ENCODE data around the gene SLIT1.

Gene SLIT1

DNA sequence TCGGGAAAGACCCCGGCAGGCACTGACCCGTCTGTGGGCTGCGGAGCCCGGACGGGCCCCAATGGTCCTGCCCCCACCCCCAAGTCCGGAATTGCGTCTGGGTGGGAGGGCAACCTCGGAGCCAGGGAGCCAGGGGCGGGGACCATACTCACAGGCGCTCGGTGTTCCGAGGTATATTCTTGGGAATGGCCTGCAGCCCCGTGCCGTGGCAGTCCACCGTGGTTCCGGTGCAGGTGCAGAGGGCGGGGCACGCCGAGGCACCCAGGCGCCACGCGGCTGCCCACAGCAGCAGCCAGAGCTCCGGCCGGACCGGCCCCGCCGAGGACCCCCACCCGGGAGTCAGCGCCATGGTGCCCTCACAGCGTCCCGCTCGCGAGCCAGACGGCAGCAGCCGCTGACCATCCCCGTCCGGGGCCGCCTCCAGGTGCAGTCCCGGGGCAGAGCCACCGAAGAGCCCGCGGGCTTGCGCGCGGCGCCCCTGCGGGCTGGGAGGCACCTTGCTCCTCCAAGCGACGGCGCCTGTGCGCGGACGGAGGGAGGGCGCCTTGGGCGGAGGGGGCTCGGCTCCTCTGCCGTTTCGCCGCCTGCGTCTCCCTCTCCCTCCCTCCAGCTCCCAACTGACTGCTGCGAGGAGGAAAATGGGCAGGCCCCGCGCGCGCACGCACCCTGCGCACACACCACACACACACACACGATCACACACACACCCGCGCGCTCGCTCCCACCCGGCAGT is at the start of gene SLIT1:
SLIT1 (minus strand) TSS at position 634 of the 733 bp plus-strand sequence; CDS start at position 349, 285 bp downstream.
- DNase-seq: no peak

DNA sequence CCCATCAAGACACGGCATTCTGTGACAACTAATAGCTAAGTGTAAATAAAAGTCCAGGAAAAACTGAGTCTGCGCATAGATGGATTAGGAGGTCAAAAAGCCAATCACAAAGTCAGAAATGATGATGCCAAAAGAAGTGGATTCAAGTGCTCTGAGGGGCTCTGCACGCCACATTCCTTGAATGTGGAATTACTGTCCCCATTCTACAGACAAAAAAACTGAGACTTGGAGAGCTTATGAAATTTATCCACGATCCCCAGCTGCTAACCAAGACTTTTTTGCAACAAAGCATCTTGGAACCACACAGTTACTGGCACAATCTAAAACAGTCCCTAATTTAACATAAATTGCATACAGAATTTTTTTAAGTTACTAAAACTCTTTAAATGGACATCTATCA is 49.6 kb upstream of the SLIT1 start:
- no peak for DNase-seq

DNA sequence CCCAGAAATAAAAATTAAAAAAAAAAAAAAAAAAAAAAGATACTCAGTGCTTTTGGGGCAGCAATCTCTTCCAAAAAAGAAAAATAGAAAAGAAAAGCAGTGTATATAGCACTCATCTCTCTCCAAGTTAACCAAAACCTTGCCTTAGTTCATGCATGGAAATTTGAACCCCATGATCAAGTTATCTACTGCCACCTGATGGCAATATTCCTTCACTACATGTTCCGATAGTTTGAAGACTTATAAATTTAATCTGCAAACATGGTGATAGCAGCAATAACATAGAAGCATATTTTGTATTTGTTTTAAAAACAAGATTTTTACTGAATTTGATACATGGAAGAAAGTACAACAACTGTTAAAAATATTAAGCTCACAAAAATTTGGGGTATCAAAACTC is 48.6 kb upstream of the SLIT1 start:
- DNase-seq: peak; percentile 63

DNA sequence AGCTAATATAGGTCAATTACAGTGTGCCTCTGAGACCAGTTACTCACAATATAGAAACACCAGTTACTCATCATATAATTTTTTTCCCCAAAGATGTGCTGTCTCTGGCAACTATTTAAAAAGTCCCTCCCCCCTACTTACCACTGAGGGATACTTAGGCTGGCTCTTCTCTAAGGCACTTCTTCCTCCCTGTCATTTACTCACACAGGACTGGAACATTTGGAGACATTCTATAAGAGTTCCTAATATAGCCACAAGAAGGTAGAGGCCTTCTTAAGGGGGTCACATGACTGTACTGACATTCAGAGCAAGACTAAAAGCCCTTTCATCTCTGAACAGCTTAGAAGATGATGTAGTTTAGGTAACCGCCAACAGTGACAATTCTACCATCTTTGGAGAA is 44.4 kb upstream of the SLIT1 start:
- DNase-seq: peak; percentile 67

DNA sequence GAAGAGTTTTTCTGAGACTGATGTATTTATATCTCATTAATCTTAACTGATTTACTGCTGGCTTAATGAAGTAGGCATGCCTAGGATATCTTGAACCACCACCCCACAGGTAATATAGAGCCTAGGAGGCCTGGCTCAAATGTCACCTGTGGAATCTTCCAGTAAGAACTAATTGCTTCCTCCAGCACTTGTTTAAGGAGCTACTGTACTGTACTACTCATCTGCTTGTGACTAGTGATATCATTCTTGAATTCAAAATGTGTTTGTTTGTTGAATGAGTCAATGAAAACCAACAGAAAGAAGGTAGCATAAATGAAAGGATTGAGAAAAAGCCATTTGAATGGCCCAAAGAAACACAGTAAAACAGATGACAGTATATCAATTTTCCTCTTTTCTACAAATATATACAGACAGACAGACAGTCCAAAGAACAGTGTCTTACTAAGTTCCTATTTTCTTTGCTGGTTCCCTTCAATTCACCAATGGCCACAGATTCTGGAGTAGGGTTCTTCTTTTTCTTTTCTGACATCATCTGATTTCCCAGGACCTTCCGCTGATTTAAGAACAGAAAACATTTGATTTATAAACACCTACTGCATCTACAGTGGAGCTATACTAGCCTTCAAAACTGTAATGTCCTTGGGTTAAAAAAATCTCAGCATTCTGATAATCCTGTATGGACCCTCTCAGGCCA is 43.7 kb upstream of the SLIT1 start:
- DNase-seq: peak; percentile 71

DNA sequence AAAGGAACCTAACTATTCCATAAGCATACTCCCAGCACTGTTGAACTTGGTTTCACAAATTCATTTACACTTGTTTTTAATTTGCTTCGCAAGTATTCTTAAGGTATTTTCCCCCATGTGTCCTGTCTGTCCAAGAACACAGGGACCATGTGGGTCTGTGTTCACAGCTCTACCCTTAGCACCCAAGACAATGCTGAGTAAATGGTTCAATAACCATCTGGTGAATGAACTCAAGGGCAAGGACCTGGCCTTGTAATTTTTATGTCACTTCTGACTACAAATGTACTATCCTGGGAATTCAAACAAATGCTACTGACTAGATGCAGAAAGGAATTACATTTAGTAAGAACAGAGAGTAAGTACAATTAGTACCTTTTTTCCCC is 43.0 kb upstream of the SLIT1 start:
- DNase-seq: no peak

DNA sequence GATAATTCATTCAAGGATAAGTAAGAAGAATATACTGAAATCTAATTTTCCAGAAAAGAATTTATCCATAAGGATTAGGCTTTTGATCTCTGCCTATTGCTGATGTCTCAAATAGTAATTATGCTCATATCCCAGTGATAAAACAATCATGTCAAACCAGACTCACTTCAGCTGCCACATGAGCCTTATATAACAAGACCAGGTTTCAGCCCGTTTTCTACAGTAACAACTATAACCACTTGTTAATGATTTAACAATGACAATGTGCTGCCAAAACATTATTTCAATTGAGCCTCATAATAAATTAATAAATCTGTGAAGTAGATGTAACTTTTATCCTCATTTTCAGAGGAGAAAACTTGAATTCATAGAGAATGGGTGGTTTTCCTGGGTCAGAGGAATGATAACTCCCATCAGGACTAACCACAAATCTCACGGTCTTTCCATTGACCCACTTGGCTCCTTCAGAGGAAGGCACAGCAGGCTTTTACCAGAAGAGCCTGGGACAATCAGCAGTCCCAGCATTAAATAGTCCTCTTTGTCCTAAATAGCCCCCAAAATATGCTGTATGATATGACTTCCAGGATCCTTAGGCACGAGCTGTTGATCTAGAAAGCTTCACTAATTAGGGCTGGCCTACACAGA is 42.5 kb upstream of the SLIT1 start:
- DNase-seq: no peak

DNA sequence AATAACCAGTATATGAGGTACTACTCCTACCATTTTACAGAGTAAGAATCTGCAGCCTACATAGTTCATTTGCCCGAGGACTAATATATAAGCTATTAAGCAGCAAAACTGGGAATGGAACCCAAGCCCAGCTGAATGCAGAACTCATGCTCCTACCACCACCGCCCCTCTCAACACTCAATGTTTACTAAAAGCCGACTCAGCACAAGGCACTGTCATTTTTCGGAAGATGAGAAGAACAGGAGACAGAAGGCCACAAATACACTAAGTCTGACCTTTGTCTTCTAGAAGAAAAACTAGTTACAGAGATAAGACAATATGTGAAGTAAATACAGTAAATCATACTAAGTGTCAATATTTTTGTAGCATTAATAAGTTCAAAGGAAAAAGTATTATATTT is 40.6 kb upstream of the SLIT1 start:
- DNase-seq: no peak

DNA sequence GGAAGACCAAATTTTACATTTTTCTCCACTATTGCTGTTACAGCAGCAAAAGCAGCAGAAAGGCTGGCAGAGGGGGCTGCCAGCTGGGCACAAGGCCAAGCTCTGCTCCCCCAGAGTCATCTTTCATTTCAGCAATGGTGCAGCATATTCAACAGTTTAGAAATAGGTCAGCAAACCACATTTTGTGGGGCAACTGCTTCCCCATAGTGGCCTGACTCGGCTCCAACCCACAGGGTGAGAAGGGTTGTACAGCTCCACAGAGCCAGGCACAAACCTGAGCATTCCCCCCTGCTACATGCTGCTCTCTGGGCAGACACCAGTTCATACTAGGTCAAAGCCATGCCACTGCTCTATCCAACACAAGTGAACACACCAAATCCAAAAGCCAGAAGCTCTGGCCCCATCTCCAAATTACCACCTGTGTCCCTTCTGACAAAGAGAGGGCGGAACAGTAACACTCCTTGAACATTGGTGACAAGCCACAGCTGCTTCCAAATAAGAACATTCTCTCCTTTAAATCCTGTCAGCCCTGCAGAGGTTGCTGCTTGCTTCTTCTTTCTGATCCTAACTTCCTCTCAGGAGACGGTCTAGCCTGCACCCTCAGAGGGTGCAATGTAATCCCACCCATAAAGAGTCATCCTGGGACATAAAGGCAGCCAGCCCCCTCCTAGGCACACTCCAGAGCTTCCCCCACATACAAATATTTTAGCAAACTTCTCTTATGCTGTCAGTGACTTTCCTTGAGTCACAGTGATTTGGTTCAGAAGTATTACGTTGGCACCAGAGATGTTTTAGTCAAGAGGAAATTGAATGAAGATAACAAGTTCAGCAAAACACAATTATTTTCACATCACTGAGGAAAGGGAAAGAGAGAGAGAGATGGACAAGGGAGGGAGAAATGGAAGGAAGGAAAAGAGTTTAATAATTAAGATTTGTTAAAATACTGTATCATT is 39.0 kb upstream of the SLIT1 start:
- DNase-seq: peak; percentile 56

DNA sequence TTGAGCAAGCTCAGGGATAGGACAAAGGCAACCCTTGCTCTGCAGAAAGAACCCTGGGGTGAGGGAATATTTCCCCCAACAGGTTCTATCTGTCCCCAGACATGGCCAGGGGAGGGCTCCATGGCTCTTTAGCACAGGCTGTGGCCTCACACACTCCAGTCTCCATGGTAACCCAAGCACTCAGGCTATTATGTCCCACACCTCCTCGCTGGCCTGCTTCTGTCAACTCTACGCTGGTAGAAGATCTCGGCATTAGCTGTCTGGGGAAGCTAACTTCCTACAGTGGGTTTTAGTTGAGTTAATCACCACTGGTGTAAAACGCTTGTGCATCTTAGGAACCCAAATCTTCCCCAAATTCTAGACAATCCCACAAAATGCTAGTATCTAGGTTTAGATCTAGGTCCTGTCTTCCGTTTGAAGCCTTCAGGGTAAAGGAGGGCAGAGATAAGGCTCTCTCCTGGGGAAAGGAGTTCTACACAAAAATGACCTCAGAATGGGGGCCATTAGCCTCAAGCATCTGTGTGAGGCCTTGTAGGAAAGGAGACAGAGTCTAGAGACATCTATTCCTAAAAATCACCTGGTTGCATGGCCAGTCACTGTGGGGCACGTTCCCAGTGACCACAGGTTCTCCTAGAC is 36.7 kb upstream of the SLIT1 start:
- DNase-seq: no peak

DNA sequence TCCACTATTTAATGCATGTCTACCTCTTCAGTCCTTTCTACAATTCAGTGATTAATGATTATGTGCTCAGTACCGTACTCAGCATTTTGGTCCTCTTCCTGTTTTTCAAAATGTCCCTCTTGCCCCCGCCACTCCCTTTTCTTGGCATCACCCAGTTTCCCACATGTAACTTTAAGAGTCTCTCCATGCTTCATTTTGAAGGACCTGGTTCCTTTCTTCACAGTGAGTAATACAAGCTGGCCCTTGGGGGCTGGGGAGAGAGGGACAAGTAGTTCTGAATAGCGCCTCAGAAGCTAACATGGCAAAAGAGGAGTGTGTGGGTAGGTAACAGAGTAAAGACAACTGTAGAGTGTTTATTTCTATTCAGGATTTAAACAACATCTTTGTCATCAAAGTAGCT is 34.6 kb upstream of the SLIT1 start:
- peak; percentile 17 for DNase-seq

DNA sequence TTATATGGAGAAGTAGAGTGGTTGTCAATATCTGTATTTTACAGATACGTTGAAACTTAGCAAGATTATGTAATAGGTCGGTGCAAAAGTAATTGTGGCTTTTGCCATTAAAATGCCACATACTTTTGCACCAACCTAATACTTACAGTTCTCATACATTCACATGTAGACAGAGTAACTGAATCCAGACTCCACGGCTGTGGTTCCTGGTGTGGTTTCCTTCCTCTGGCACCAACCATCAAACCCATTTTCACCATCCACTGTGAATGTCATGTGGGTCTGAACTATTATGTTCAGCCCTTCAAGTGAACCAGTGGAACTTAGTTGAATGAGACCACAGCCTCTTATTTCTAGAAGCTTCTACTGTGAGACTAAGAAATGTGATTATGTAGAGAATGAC is 31.5 kb upstream of the SLIT1 start:
- no peak for DNase-seq

DNA sequence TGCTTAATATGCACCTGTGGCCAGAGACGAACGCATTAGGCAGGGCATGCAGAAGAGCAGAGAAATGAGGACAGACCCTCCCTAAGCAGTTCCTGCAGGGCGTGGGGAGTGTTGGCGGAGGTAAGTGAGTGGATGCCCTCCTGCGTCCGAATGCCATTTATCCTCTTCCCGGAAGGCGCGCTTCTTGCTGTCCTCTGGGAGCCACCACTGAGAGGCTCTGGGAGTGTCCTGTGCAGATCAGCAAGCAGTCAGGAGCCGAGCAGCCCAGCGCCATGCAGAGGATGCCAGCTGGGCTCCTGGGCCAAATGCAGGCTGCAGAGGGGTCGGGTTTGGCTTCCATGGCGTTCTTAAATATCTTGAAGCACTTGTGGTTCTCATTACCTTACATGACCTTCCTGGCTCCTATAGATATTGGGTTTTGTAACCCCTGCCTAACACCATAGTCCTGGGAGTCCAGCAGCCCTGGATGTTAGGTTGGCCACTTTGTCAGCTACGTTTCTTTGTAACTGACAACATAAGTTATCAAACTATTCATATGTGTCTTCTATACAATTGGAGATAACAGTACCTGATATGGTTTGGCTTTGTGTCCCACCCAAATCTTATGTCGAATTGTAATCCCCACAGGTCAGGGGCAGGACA is 30.0 kb upstream of the SLIT1 start:
- no peak for DNase-seq

DNA sequence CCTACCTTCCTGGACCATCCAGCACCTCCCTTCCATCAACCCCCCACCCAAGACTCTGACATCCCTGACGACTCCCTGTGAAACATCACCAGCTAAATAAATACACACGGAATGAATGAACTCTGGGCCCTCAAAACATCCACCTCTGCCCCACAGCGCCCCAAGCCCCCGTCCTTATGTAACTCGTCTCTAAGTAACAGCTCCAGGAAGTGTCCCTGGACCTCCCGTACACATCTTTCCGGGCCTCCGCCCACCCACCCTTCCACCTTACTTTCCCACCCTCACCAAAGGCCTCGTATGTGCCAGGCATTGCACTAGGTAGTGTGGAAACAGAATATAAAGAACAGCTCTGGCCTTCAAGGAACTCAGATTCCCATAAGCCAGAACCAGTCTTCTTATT is 27.7 kb upstream of the SLIT1 start:
- DNase-seq: no peak

DNA sequence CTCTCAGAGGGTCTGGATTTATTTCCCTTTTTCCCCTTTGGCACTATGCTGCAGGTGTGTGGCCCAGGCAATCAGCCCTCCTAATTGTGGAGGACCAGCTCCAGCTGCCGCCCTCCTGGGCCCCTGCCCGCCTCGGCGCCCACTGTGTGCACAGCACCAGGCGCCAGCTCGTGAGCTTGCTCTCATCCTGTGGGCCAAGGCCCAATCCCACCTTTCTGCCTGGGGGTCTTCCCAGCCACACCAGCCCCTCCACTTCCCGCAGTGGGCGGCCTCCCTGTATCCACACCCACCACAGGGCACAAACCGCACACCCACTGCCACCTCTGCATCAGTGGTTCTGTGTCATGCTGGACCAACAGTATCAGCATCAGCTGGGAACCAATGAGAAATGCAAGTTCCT is 25.5 kb upstream of the SLIT1 start:
- no peak for DNase-seq

DNA sequence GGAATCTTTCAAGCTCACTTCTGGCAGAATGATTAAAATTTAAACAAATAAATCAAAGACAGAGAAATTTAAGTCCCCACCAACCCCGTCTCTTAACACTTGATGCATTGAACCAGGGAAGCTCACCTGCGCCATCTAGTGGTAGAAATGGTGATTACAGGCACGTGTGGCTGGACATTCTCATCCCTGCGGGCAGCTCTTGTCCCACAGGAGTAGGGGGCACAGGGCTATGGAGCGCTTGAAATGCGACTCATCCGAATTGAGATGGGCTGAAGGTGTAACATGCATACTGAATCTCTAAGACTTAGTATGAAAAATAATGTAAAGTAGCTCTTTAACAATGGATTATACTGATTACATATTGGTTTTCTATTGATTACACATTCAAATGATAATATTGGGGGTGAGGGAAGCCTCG is 24.8 kb upstream of the SLIT1 start:
- DNase-seq: peak; percentile 56

DNA sequence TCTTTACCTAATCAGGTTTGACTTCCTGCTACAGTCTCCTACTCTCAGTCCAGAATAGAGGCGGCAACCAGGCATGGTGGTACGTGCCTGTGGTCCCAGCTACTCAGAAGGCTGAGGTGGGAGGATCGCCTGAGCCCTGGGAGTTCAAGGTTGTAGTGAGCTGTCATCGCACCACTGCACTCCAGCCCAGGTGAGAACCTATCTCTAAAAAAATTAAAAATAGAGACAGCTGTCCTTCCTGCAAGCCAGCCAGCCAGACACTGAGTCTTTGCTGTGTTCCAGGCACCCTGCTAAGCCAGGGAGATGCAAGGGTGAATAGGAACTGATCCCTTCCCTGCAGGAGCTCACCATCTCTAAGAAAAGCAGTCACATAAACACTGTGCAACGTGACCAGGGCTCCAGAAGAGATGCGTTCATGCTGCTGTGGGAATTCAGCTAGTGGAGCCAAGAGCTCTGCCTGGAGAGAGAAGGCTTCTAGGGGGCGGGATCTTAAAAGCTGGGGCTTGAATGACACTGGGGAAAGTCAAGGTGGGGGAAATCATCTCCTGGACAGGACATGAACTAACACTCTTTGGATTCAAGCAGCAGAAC is 22.1 kb upstream of the SLIT1 start:
- DNase-seq: no peak

DNA sequence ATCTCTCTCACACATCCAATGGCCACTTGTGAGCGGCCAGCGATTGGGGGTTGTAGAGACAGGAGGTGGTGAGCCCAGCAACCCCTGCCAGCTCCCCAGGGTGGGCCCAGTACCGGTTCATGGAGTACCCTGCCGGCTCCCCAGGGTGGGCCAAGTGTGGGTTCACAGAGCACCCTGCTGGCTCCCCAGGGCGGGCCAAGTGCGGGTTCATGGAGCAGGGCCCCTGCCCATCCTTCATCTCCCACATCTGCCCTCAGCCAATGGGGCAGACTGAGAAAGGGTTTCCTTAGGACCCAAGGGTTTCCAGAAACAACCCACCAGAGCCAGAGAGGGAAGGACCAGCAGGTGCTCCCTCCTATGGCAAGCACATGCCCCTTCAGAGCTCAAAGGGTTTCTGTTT is 21.4 kb upstream of the SLIT1 start:
- no peak for DNase-seq

DNA sequence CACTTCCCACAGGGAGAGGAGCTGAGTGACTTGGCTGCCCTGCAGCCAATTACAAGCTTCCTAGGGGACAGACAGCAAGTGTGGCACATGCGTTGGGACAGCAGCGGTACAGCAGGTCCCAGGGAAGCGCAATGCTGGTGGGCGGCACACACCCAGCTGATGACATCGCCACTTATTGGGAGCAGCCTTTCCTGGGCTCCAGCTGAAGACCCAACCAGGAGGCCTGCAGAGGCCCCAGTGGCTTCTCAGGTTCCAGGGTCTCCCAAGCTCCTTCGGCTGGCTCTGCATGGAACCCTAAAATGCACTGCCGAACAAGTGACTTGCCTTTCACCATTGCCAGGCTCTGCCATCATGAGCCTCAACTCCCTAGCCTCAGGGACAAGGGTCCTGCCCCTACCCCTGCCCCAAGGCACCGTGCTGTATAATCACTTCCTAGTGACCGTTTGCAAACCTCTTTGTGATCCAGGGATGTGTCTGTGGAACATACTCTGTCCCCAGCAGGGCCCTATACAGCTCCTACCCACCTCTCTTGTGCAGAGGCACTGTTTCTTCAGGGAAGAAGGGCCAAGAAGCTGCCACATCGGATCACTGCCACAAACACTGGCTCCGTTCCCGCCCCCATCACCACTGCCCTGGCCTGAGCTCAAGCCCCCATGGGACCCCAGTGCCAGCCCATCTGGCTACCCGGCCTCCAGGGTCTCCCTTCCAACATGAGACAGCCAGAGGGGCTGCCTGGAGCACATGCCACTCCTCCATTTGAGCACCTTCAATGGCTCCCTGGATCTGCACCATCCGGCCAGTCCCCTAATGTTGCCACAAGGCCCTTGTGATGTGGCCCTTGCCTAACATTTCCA is 19.3 kb upstream of the SLIT1 start:
- DNase-seq: no peak

DNA sequence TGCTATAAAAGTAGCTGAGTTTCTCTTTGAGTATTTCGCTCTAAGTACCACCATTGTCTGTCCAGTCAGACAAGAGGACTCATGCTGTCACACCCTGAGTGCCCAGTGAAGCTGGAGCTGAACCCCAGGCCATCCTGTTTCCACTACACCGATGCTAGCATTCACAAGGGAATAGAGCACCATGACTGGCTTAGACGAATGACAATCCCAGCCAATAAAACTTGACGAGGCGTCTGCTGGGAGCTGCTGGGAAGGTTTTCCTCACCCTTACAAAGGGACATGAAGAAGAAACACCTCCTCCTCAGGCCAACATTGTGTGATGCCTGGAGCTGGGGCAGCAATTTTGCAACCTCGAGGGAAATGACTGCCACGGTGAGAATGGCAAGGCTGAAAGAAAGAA is 17.5 kb upstream of the SLIT1 start:
- no peak for DNase-seq

DNA sequence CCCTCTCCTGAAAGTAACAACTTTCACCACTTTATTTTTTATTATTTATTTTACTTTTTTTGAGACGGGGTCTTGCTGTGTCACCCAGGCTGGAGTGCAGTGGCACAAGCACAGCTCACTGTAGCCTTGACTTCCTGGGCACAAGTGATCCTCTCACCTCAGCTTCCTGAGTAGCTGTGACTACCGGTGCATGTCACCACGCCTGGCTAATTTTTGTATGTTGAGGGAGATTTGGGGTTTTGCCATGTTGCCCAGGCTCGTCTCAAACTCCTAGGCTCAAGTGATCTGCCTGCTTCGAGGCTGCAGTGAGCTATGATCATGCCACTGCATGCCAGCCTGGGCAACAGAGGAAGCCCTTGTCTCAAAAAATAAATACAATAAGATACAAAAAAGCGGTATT is 14.9 kb upstream of the SLIT1 start:
- DNase-seq: no peak

Measured in inflammatory macrophage treated with lipopolysaccharide for 4 hours (primary cell).